Measurements from ENCODE around the gene RAB44.

RAB44 gene

DNA sequence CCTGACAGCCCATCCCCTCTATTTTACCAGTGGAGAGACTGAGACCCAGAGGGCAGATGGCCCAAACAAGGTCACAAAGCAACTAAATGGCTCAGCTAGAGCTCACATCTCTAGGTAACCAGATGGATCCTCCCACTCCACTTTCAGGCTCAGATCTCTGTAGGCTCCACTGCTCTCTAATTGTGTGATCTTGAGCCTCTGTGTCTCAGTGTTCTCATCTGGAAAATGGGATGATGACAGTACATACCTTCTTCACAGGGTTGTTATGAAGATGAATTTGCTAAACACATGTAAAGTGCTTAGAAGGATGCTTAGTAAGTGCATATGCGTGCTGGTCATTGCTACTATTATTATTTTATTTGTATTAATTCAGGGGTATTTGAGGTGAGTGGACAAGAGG is 40.5 kb downstream of the RAB44 start:
- H3K27ac ChIP-seq (ENCODE audit: insufficient read depth, low read depth, low read length, poor library complexity, severe bottlenecking): no peak overlapping the region
- H3K4me3 ChIP-seq (ENCODE audit: insufficient read depth, low read depth, low read length): no peak overlapping the region
- no peaks in the 10 kb centered on the region for H3K9me3 ChIP-seq (ENCODE audit: control insufficient read depth, low read length)
- peaks cover 4% of the 10 kb centered on the region for H3K4me1 ChIP-seq (ENCODE audit: control insufficient read depth, insufficient read depth, low read length)
- WGBS, 2 experiments: 100% methylated on average over 1 of the region's 1 CpG
- no peaks in the 10 kb centered on the region for H3K36me3 ChIP-seq (ENCODE audit: control insufficient read depth, insufficient read depth, low read length)
- no peaks in the 10 kb centered on the region for H3K27me3 ChIP-seq (ENCODE audit: control insufficient read depth, insufficient read depth, low read length, poor library complexity, severe bottlenecking)

DNA sequence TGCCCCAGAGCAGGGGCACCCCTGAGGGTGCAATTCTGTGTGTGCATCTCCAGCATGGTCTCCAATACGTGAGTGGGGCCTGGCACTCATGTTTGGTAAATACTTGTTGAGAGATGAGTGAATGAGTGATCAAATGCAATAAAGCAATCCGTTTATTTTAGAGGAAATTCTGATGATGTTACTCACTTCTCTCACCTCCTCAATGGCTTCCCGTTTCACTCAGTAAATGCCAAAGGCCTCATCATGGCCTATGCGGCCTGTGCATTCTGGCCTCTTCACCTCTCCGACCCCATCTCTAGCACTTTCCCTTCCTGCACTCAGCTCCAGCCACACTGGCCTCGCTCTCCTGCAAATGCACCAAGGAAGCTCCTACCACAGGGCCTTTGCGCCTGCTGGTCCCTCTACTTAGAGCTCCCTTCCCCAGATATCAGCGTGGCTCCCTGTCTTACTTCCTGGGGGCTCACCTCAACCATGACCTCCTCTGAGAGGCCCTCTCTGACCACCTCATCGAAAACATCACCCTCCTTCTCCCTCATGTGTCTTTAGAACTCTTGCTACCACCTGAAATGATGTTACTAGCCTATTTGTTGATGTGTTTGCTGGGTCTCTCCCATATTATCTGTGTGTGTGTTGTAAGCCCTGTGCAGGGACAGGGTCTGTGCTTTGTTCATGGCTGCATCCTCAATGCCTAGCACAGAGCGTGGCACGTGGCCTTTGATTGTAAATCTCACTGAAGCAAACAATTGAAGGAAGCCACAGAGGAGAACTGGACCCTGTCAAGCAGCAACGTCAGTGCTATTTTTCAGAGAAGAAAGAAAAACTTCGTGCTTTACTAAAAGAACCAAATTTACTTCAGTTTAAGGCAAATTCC is 42.6 kb downstream of the RAB44 start:
- H3K27ac ChIP-seq (ENCODE audit: insufficient read depth, low read depth, low read length, poor library complexity, severe bottlenecking): no peak overlapping the region
- no peaks in the 10 kb centered on the region for H3K36me3 ChIP-seq (ENCODE audit: control insufficient read depth, insufficient read depth, low read length)
- H3K9me3 ChIP-seq (ENCODE audit: control insufficient read depth, low read length): no peaks in the 10 kb centered on the region
- 91% methylated on average over 13 of the region's 13 CpGs for WGBS, 2 experiments
- peaks cover 6% of the 10 kb centered on the region for H3K4me1 ChIP-seq (ENCODE audit: control insufficient read depth, insufficient read depth, low read length)
- H3K4me3 ChIP-seq (ENCODE audit: insufficient read depth, low read depth, low read length): no peak overlapping the region
- no peaks in the 10 kb centered on the region for H3K27me3 ChIP-seq (ENCODE audit: control insufficient read depth, insufficient read depth, low read length, poor library complexity, severe bottlenecking)

DNA sequence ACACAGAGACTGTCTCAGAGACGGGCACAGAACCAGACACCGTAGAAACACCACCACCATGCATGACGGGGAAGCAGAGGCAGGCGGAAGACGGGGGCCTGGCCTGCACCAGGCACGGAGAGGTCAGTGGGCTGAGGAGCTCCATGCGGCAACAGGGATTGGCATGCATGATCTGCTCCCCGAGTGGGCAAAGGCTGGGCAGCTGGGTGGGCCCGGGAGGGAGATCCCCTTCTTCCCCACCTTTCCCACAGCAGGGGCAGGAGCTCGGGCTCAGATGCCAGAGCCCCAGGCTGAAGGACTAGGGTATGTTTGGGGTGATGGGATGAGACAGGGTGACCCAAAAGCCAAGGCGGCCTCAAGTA is 43.2 kb downstream of the RAB44 start:
- Histone ChIP-seq H3K4me1 (ENCODE audit: control insufficient read depth, insufficient read depth, low read length) (peaks cover 6% of the 10 kb centered on the region), H3K9me3 (ENCODE audit: control insufficient read depth, low read length) (no peaks in the 10 kb centered on the region), H3K27ac (ENCODE audit: insufficient read depth, low read depth, low read length, poor library complexity, severe bottlenecking) (no peak overlapping the region), H3K36me3 (ENCODE audit: control insufficient read depth, insufficient read depth, low read length) (no peaks in the 10 kb centered on the region), H3K4me3 (ENCODE audit: insufficient read depth, low read depth, low read length) (no peak overlapping the region), H3K27me3 (ENCODE audit: control insufficient read depth, insufficient read depth, low read length, poor library complexity, severe bottlenecking) (no peaks in the 10 kb centered on the region)
- 92 to 93% methylated on average over 11 of the region's 11 CpGs for whole genome bisulfite sequencing, 2 experiments

DNA sequence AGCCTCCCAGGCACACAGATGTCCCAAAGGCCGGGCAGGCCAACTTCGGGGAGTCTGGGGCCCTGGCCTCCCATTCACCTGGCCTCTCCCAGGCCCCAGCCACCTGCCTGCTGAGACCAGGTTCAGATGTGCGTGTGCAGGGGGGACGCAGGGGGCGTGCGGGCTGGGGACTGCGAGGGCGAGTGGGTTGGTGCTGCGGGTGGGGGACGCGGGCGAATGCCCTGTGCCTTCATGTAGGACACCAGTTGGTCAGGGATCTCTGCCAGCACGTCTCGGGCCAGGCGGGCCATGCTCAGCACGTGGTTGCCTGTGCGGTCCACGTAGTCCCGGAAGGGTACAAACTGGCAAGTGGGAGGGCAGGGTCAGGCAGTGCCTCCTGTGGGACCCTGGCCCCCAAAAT is 44.5 kb downstream of the RAB44 start:
- Histone ChIP-seq H3K4me3 (ENCODE audit: insufficient read depth, low read depth, low read length) (no peak overlapping the region), H3K36me3 (ENCODE audit: control insufficient read depth, insufficient read depth, low read length) (no peaks in the 10 kb centered on the region), H3K9me3 (ENCODE audit: control insufficient read depth, low read length) (no peaks in the 10 kb centered on the region), H3K4me1 (ENCODE audit: control insufficient read depth, insufficient read depth, low read length) (peaks cover 6% of the 10 kb centered on the region), H3K27me3 (ENCODE audit: control insufficient read depth, insufficient read depth, low read length, poor library complexity, severe bottlenecking) (no peaks in the 10 kb centered on the region), H3K27ac (ENCODE audit: insufficient read depth, low read depth, low read length, poor library complexity, severe bottlenecking) (no peak overlapping the region)
- 95 to 97% methylated on average over 19 of the region's 19 CpGs for WGBS, 2 experiments

DNA sequence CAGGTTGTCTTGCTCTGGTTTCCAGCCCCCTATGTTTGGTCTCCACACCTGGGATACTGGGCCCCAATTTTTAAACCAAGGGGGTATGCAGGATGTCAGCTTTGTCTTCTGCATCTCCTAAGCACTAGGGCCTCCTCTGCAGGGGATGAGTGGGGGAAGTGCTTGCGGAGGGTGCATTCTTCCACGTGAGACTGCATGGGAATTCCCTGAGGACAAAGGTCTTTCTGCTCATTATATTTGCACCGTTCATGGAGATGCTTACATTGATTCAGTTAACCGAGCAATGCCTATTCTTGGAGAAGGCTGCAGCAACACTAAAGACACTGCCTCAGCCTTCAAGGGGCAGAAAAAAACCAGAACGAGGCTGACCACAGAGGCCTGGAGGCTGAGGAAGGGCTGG is 45.4 kb downstream of the RAB44 start:
- 73 to 75% methylated on average over 5 of the region's 5 CpGs for WGBS, 2 experiments
- Histone ChIP-seq H3K4me3 (ENCODE audit: insufficient read depth, low read depth, low read length) (no peak overlapping the region), H3K4me1 (ENCODE audit: control insufficient read depth, insufficient read depth, low read length) (peaks cover 6% of the 10 kb centered on the region), H3K27ac (ENCODE audit: insufficient read depth, low read depth, low read length, poor library complexity, severe bottlenecking) (no peak overlapping the region), H3K9me3 (ENCODE audit: control insufficient read depth, low read length) (no peaks in the 10 kb centered on the region), H3K27me3 (ENCODE audit: control insufficient read depth, insufficient read depth, low read length, poor library complexity, severe bottlenecking) (no peaks in the 10 kb centered on the region), H3K36me3 (ENCODE audit: control insufficient read depth, insufficient read depth, low read length) (no peaks in the 10 kb centered on the region)

DNA sequence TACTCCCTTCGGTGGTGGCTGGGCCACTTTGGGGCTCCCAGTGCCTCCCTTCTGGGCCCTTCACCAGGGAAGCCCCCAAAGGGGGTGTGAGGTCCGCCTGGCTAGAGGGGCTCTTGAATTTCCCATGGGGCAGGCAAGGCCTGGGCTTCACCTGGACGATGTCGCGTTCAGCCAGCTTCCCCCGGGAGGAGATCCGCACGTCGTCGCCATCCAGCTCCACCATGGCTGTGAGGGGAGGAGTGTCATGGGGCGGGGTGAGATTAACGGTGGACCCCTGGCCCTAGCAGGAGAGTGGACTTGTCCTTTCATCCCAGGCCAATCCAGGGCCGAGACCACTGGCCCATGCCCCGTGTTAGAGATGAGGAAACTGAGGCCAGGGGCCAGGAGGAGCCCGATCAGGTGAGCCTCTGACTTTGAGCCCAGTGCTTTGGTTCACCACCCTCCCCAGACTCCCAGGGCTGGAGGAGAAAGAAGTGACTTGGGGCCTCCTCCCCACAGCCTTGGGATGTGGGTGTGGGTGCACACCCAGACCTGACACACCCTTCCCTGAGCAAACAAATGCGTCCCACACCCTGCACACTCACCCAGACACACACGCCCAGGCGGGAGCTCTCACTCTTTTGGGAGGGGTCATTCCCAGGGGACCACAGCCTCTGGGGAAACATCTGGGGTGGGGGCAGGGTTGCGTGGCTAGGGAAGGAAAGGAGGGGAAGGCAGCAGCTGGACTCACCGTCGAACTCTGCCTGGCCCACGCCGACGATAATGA is 46.1 kb downstream of the RAB44 start:
- 90 to 92% methylated on average over 24 of the region's 24 CpGs for WGBS, 2 experiments
- H3K4me3 ChIP-seq (ENCODE audit: insufficient read depth, low read depth, low read length): no peak overlapping the region
- H3K27ac ChIP-seq (ENCODE audit: insufficient read depth, low read depth, low read length, poor library complexity, severe bottlenecking): no peak overlapping the region
- no peaks in the 10 kb centered on the region for H3K9me3 ChIP-seq (ENCODE audit: control insufficient read depth, low read length)
- H3K36me3 ChIP-seq (ENCODE audit: control insufficient read depth, insufficient read depth, low read length): no peaks in the 10 kb centered on the region
- H3K27me3 ChIP-seq (ENCODE audit: control insufficient read depth, insufficient read depth, low read length, poor library complexity, severe bottlenecking): no peaks in the 10 kb centered on the region
- peaks cover 6% of the 10 kb centered on the region for H3K4me1 ChIP-seq (ENCODE audit: control insufficient read depth, insufficient read depth, low read length)

DNA sequence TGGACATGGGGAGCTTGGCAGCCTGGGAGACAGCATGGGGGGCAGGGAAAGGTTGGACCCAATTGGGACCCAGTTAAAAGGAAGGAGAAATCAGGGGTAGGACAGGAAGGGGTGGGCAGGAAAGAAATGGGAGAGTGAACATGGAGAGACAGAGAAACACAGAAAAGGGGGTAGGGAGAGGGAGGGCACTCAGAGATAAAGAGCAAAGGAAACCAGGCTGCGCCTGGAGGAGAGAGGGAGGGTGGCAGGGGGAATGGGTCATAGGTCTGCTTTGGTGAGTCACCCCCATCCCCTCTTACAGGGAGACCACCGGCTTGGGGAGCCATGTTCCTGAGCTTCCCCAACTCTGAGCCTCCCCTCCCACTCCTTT is 46.7 kb downstream of the RAB44 start:
- no peak overlapping the region for H3K27ac ChIP-seq (ENCODE audit: insufficient read depth, low read depth, low read length, poor library complexity, severe bottlenecking)
- 50 to 84% methylated on average over 1 to 2 of the region's 2 CpGs for WGBS, 2 experiments

DNA sequence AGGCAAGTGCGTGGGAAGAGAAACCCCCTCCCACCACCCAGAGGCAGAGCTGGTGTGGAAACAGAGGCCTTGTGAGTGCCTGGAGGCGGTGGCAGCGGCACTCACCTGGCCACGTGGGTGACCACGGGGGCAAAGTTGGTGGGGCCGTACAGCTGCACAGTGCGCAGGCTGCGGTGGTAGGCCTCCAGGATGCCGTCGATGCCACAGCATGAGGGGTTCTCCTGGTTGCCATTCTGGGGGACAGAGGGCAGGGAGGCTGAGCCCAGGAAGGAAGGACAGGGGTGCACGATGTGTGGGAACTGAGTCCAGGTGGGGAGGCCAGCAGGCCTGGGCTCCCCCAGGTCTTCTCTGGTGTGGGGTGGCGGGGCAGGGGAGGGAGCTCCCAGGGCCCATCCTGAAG is 47.7 kb downstream of the RAB44 start:
- H3K27ac ChIP-seq (ENCODE audit: insufficient read depth, low read depth, low read length, poor library complexity, severe bottlenecking): no peak overlapping the region
- H3K4me1 ChIP-seq (ENCODE audit: control insufficient read depth, insufficient read depth, low read length): peaks cover 6% of the 10 kb centered on the region
- WGBS, 2 experiments: 94 to 96% methylated on average over 12 of the region's 12 CpGs
- H3K4me3 ChIP-seq (ENCODE audit: insufficient read depth, low read depth, low read length): no peak overlapping the region
- no peaks in the 10 kb centered on the region for H3K27me3 ChIP-seq (ENCODE audit: control insufficient read depth, insufficient read depth, low read length, poor library complexity, severe bottlenecking)
- no peaks in the 10 kb centered on the region for H3K9me3 ChIP-seq (ENCODE audit: control insufficient read depth, low read length)
- no peaks in the 10 kb centered on the region for H3K36me3 ChIP-seq (ENCODE audit: control insufficient read depth, insufficient read depth, low read length)

More for the DNA sequence above, 46.7 kb downstream of the RAB44 start:
- Histone ChIP-seq H3K27me3 (ENCODE audit: control insufficient read depth, insufficient read depth, low read length, poor library complexity, severe bottlenecking) (no peaks in the 10 kb centered on the region), H3K9me3 (ENCODE audit: control insufficient read depth, low read length) (no peaks in the 10 kb centered on the region), H3K4me3 (ENCODE audit: insufficient read depth, low read depth, low read length) (no peak overlapping the region), H3K4me1 (ENCODE audit: control insufficient read depth, insufficient read depth, low read length) (peaks cover 6% of the 10 kb centered on the region), H3K36me3 (ENCODE audit: control insufficient read depth, insufficient read depth, low read length) (no peaks in the 10 kb centered on the region)

DNA sequence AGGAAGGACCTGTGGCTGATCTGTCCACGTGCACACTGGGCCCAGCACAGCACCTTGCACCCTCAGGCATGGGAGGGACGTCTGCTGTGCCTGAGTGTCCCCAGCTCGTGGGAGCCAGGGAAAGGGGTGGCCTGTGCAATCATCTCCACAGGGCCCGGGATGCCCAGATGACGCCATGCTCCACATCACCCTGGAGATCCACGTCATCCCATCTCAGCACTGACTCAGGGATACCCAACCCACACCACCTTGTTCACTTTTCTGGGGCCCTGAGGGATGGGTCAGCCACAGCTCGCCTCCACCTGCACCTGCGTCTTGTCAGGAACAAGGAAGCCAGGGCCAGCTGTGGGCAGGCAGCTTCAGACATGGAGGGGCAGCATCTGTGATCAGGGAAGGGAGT is 48.2 kb downstream of the RAB44 start:
- no peak overlapping the region for H3K27ac ChIP-seq (ENCODE audit: insufficient read depth, low read depth, low read length, poor library complexity, severe bottlenecking)
- H3K27me3 ChIP-seq (ENCODE audit: control insufficient read depth, insufficient read depth, low read length, poor library complexity, severe bottlenecking): no peaks in the 10 kb centered on the region
- no peaks in the 10 kb centered on the region for H3K36me3 ChIP-seq (ENCODE audit: control insufficient read depth, insufficient read depth, low read length)
- no peaks in the 10 kb centered on the region for H3K9me3 ChIP-seq (ENCODE audit: control insufficient read depth, low read length)
- 79 to 81% methylated on average over 8 of the region's 8 CpGs for WGBS, 2 experiments
- peaks cover 6% of the 10 kb centered on the region for H3K4me1 ChIP-seq (ENCODE audit: control insufficient read depth, insufficient read depth, low read length)
- no peak overlapping the region for H3K4me3 ChIP-seq (ENCODE audit: insufficient read depth, low read depth, low read length)

DNA sequence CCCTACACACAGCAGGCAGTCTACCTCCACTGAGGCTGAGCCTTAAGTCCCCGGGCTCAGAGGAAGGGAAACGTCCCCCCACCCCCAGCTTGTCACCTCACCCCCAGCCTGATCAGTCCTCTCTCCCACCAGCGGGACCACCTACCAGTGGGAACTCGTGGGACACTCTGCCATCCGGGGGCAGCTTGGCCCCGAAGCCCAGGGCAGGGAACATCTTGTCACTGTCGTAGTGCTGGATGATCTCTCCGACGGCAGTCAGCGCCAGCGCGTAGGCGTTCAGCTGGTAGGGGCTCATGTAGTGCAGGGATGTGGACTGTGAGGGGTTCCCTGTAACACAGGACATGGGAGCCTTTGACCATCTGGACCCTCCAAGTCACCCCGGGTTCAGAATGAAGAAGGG is 48.6 kb downstream of the RAB44 start:
- no peaks in the 10 kb centered on the region for H3K36me3 ChIP-seq (ENCODE audit: control insufficient read depth, insufficient read depth, low read length)
- H3K4me1 ChIP-seq (ENCODE audit: control insufficient read depth, insufficient read depth, low read length): peaks cover 6% of the 10 kb centered on the region
- 86 to 92% methylated on average over 14 of the region's 14 CpGs for WGBS, 2 experiments
- H3K9me3 ChIP-seq (ENCODE audit: control insufficient read depth, low read length): no peaks in the 10 kb centered on the region
- no peak overlapping the region for H3K4me3 ChIP-seq (ENCODE audit: insufficient read depth, low read depth, low read length)
- no peaks in the 10 kb centered on the region for H3K27me3 ChIP-seq (ENCODE audit: control insufficient read depth, insufficient read depth, low read length, poor library complexity, severe bottlenecking)
- H3K27ac ChIP-seq (ENCODE audit: insufficient read depth, low read depth, low read length, poor library complexity, severe bottlenecking): no peak overlapping the region
